GM04504 (cell line): ENCODE measurements around the gene SBK2.
"Not testable (repeated sequence)": the region's sequence is repeated elsewhere in the genome, so short reads cannot be mapped to it uniquely, and the experiment has no call there.

Experiments
- DNase-seq: peaks from one replicate; pipeline ENCODE4 v3.0.0-alpha.2; 2012; ENCODE audit warnings: low read depth

SBK2 gene

GRCh38 chr19:55535173-55535964 is 1.6 kb downstream of the SBK2 start:
- no peak for DNase-seq

- DNase-seq, result not testable (repeated sequence)
These were observed 2.7 kb downstream of the SBK2 start for GRCh38 chr19:55534280-55534679.

GRCh38 chr19:55530996-55531395 is 5.9 kb downstream of the SBK2 start:
- DNase-seq, result no peak

GRCh38 chr19:55529636-55530234 is 7.2 kb downstream of the SBK2 start:
- DNase-seq, result no peak

- no peak for DNase-seq
These were observed 8.7 kb downstream of the SBK2 start for GRCh38 chr19:55528030-55528803.

GRCh38 chr19:55527197-55528029 is 9.5 kb downstream of the SBK2 start:
- DNase-seq, result no peak

- DNase-seq, result no peak
These were observed 10.4 kb downstream of the SBK2 start for GRCh38 chr19:55526216-55527196.

GRCh38 chr19:55525289-55526101 is 11.4 kb downstream of the SBK2 start:
- DNase-seq, result no peak

GRCh38 chr19:55520691-55521292 is 16.1 kb downstream of the SBK2 start:
- DNase-seq, result no peak

- DNase-seq, result peak; percentile 66
These were observed 17.3 kb downstream of the SBK2 start for GRCh38 chr19:55519451-55520311.

GRCh38 chr19:55516878-55517620 is 19.9 kb downstream of the SBK2 start:
- DNase-seq, result peak; percentile 78

- no peak for DNase-seq
These were observed 28.8 kb downstream of the SBK2 start for GRCh38 chr19:55508120-55508519.

- DNase-seq, result no peak
These were observed 32.0 kb downstream of the SBK2 start for GRCh38 chr19:55504981-55505380.

- DNase-seq, result no peak
These were observed 32.7 kb downstream of the SBK2 start for GRCh38 chr19:55504252-55504603.

GRCh38 chr19:55503502-55504251 is 33.3 kb downstream of the SBK2 start:
- DNase-seq, result peak; percentile 73

- DNase-seq, result no peak
These were observed 33.8 kb downstream of the SBK2 start for GRCh38 chr19:55503157-55503501.
